Smooth muscle cell of trachea (primary cell): ENCODE data around the gene KLF3. TPM values are rescaled to one million over a fixed set of nuclear protein-coding genes. Genes with fewer than 3 reads are reported as not detected.

Experiments
- total RNA-seq: library from RNA; depleted of rRNA; stranded (reverse); fragments of >200 nt; gene quantifications from 2 replicates; pipeline ENCODE4 v1.2.1, GENCODE V29; 2014

Gene KLF3
- total RNA-seq = 16.2 and 24.1 TPM in 2 replicates

GRCh38 chr4:38663801-38664705 lies at the start of gene KLF3:
TSS of gene KLF3 (plus strand) at chr4:38664199. CDS start at chr4:38680626, 16,427 bp downstream.

Other genes starting within 250 kb of the KLF3 start
- 0.15 TPM in 1 of 2 replicates, not detected in the other for gene TLR10, start 118.8 kb downstream of the KLF3 start, total RNA-seq
- gene TLR1, start 140.6 kb downstream of the KLF3 start, total RNA-seq = 2.2 TPM in 2 replicates
- gene TLR6, start 192.6 kb downstream of the KLF3 start, total RNA-seq = 1.3 and 2.5 TPM in 2 replicates
- 454 and 664 TPM in 2 replicates for gene FAM114A1, start 203.6 kb downstream of the KLF3 start, total RNA-seq